ENCODE data around the gene NANOS2. TPM values are rescaled to one million over a fixed set of nuclear protein-coding genes. Genes with fewer than 3 reads are reported as not detected.

Gene NANOS2
- total RNA-seq, 1 donor from 2014 or later: not detected

DNA sequence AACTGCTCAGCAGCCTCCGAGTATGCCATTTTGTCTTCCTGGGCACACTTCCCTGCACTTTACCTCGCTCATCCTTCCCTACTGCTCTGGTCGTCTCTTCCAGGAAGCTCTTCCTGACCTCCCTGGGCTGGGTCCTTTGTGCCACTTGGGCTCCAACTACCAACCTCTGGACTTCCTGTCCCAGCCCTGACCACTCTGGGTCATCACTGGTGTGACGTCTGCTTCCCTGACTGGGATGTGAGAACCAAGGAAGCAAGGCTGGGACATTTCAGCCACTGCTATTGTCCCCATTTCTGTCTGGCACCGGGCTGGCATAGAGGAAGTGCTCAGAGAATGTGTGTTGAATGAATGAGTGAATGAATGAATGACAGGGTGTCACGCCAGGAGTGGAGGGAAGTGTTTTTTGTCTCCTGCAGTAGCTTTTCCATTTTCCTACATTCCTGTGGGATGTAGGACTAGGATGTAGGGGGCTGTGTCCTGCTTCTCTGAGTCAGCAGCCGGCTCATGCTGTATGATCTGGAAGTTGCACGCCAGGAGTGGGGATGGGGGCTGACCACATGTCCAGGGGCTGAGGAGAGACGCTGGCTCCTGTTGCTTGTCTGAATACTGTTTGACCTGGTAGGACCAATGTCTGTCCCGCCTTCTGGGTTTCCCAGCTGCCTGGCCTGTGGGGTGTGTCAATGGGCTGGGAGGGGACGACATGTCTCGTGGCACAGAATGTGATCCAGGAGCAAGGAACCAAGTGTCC, 44.4 kb upstream of the NANOS2 start:
- TF ChIP-seq, protein P1, sequence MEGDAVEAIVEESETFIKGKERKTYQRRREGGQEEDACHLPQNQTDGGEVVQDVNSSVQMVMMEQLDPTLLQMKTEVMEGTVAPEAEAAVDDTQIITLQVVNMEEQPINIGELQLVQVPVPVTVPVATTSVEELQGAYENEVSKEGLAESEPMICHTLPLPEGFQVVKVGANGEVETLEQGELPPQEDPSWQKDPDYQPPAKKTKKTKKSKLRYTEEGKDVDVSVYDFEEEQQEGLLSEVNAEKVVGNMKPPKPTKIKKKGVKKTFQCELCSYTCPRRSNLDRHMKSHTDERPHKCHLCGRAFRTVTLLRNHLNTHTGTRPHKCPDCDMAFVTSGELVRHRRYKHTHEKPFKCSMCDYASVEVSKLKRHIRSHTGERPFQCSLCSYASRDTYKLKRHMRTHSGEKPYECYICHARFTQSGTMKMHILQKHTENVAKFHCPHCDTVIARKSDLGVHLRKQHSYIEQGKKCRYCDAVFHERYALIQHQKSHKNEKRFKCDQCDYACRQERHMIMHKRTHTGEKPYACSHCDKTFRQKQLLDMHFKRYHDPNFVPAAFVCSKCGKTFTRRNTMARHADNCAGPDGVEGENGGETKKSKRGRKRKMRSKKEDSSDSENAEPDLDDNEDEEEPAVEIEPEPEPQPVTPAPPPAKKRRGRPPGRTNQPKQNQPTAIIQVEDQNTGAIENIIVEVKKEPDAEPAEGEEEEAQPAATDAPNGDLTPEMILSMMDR (IDR thresholded peaks at IDR 0.05): no peak
- Mint-ChIP-seq H3K27ac (ENCODE audit: unreplicated experiment) (no peak overlapping the region), H3K4me1 (ENCODE audit: unreplicated experiment) (no peaks in the 10 kb centered on the region), H3K36me3 (ENCODE audit: unreplicated experiment) (no peaks in the 10 kb centered on the region), H3K9me3 (ENCODE audit: unreplicated experiment) (no peaks in the 10 kb centered on the region), H3K4me3 (ENCODE audit: unreplicated experiment) (no peak overlapping the region), H3K27me3 (ENCODE audit: unreplicated experiment) (peaks cover 50% of the 10 kb centered on the region)
- no peak for DNase-seq (ENCODE audit: extremely low spot score, unreplicated experiment)

DNA sequence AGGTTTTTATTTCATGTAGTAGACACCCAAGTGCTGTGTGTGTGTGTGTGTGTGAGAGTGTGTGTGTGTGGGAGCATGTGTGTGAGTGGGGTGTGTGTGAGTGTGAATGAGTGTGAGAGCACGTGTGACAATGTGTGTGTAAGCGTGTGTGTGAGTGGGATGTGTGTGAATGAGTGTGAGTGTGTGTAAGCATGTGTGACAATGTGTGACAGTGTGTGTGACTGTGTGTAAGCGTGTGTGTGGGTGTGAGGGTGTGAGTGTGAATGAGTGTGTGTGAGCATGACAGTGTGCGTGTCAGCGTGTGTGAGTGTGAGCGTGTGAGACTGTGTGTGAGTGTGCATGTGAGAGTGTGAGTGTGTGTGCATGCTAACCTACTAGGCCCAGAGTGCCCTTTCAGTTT, 43.7 kb upstream of the NANOS2 start:
- TF ChIP-seq, protein P1 (IDR thresholded peaks at IDR 0.05): no peak
- Mint-ChIP-seq H3K4me3 (ENCODE audit: unreplicated experiment) (no peak overlapping the region), H3K36me3 (ENCODE audit: unreplicated experiment) (no peaks in the 10 kb centered on the region), H3K4me1 (ENCODE audit: unreplicated experiment) (peaks cover under 1% of the 10 kb centered on the region), H3K27me3 (ENCODE audit: unreplicated experiment) (peaks cover 45% of the 10 kb centered on the region), H3K9me3 (ENCODE audit: unreplicated experiment) (no peaks in the 10 kb centered on the region), H3K27ac (ENCODE audit: unreplicated experiment) (no peak overlapping the region)
- DNase-seq (ENCODE audit: extremely low spot score, unreplicated experiment): no peak

DNA sequence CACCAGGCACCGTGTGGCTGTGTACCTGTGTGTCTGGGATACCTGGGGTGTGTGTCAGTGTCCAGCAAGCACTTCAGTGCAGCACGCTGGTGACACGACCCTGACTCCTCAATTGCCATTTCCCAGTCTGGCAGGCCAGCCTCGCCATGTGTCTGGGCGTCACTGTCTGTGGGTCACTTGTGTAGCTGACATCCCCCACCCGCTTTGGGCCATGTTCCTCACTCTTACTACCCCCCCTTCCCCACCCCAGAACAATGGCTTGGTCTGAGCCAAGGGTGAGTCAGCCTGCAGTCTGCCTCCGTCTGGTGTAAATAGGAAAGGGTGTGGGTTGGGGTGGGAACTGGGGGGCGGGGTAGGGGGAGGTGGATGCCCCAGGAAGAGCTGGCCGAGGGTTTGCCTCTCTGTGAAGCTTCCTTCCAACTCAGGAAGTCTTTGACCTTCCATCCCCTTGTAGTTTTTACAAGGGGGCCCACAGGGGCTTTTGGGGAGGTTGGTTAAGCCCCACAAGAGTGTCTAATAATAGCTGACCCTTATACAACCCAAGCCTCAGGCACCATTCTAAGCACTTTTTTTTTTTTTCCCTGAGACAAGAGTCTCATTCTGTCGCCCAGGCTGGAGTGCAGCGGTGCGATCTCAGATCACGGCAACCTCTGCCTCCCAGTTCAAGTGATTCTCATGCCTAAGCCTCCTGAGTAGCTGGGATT, 41.5 kb upstream of the NANOS2 start:
- Mint-ChIP-seq H3K4me3 (ENCODE audit: unreplicated experiment) (no peak overlapping the region), H3K36me3 (ENCODE audit: unreplicated experiment) (no peaks in the 10 kb centered on the region), H3K27ac (ENCODE audit: unreplicated experiment) (no peak overlapping the region), H3K9me3 (ENCODE audit: unreplicated experiment) (no peaks in the 10 kb centered on the region), H3K27me3 (ENCODE audit: unreplicated experiment) (peaks cover 35% of the 10 kb centered on the region), H3K4me1 (ENCODE audit: unreplicated experiment) (peaks cover 9% of the 10 kb centered on the region)
- no peak for DNase-seq (ENCODE audit: extremely low spot score, unreplicated experiment)
- TF ChIP-seq, protein P1 (IDR thresholded peaks at IDR 0.05): no peak

DNA sequence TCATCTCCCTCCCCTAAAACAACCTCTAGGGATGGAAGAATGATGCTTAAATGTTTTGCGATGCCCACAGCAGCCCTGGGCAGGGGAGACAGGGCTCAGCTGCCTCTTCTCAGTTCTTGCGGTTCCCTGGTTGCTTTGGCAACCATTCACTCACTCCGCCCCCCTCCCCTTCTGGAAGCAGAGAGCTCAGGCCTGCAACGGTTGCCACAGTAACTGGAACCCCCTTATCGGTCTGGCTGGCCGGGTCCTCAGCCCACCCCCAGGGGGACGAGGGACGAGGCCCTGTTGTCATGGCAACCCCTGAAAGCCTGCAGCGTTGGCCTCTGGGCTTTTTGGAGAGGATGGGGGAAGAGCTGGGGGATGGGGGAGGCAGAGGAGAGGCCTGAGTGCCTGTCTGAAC, 39.6 kb upstream of the NANOS2 start:
- no peaks in the 10 kb centered on the region for H3K9me3 Mint-ChIP-seq (ENCODE audit: unreplicated experiment)
- no peak overlapping the region for H3K27ac Mint-ChIP-seq (ENCODE audit: unreplicated experiment)
- H3K27me3 Mint-ChIP-seq (ENCODE audit: unreplicated experiment): peaks cover 21% of the 10 kb centered on the region
- peaks cover 9% of the 10 kb centered on the region for H3K4me1 Mint-ChIP-seq (ENCODE audit: unreplicated experiment)
- DNase-seq (ENCODE audit: extremely low spot score, unreplicated experiment): no peak
- no peaks in the 10 kb centered on the region for H3K36me3 Mint-ChIP-seq (ENCODE audit: unreplicated experiment)
- no peak overlapping the region for H3K4me3 Mint-ChIP-seq (ENCODE audit: unreplicated experiment)
- TF ChIP-seq, protein P1 (IDR thresholded peaks at IDR 0.05): no peak

DNA sequence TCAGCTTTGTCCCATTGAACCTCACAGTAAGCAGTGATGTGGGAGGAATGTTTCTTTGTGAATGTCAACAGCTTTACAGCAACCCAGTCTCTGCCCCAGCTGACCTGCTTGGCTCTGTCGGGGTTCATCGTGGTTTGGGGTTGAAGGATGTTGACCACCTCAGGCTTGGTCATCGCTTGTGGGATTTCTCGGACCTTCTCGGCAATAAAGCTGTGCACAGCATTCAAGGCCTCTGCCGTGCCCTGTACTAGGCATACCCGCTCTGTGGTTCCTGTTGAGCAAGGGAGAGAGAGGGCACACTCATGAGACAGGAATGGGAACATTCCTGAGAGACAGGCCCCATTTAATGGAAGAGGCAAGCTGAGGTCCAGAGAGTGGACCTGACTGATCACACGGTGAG, 39.1 kb upstream of the NANOS2 start:
- peaks cover 9% of the 10 kb centered on the region for H3K4me1 Mint-ChIP-seq (ENCODE audit: unreplicated experiment)
- no peak overlapping the region for H3K27ac Mint-ChIP-seq (ENCODE audit: unreplicated experiment)
- no peak overlapping the region for H3K4me3 Mint-ChIP-seq (ENCODE audit: unreplicated experiment)
- TF ChIP-seq, protein P1 (IDR thresholded peaks at IDR 0.05): no peak
- H3K9me3 Mint-ChIP-seq (ENCODE audit: unreplicated experiment): no peaks in the 10 kb centered on the region
- DNase-seq (ENCODE audit: extremely low spot score, unreplicated experiment): no peak
- no peaks in the 10 kb centered on the region for H3K36me3 Mint-ChIP-seq (ENCODE audit: unreplicated experiment)
- peaks cover 20% of the 10 kb centered on the region for H3K27me3 Mint-ChIP-seq (ENCODE audit: unreplicated experiment)
